SK-N-MC (cell line): ENCODE data around the gene MAMLD1.

Experiments
- EZH2 ChIP-seq: fragments of 200-600 bp; sonication (generic); IDR thresholded peaks from one replicate; pipeline ENCODE4 v1.6.1; 2017; ENCODE audit warnings: antibody characterized with exemption
- POLR2AphosphoS5 ChIP-seq: IDR thresholded peaks from 2 replicates; pipeline ENCODE4 v1.6.1; 2012; ENCODE audit warnings: mild to moderate bottlenecking, low read depth, low read length, borderline replicate concordance

- TF ChIP-seq EZH2 (no peak), POLR2AphosphoS5 (no peak)
Observed at GRCh38 chrX:150533863-150534262, 170.7 kb downstream of the MAMLD1 start.
